ENCODE data around the gene TACC2.

The TACC2 gene

DNA sequence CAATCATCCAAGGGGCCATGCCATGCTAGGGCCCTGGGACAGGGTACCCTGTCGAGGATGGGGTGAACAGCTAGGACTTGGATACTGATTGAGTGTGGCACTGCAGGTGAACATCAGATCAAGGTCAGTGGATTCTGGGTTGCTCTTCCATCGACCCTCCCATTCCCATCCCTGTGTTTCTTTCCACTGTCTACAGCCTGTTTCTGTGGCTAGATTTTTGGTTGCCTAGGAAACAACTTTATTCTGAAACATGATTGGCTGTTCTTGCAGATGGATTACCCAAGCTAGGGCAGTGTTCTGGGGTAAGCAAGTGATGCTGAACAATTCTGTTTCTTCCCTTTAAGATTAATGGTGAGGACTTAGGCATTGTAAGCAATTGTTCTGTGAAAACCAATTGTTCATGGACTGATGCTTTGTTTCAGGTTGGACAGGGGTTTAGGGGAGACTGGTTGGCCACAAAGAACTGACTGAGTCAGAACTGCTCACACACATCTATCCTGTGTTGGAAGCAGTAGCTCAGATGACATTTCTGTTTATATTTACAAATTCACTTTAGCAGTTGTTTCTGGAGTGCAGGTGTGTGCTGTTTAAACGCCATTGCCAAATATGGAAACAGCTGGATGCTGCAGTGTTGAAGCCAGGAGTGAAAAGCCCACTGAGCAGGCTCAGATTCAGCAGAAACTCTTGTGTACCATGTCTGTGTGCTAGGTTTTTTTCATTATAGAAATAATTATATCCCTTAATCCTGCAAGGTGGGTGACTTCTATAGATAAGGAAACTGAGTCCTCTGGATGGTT is 179.8 kb downstream of the TACC2 start:
- Histone ChIP-seq H3K79me2 (ENCODE audit: insufficient read depth, low read length) (no peaks in the 10 kb centered on the region), H3K36me3 (ENCODE audit: insufficient read depth, low read length) (no peaks in the 10 kb centered on the region), H3K27me3 (ENCODE audit: insufficient read depth, low read length, poor library complexity) (peaks cover 21% of the 10 kb centered on the region), H3K9me3 (ENCODE audit: insufficient read depth, low read length, severe bottlenecking) (no peaks in the 10 kb centered on the region), H3K4me3 (ENCODE audit: low read depth in 1 of 2, low read length in 2 of 2) (no peak overlapping the region), H3K4me1 (ENCODE audit: insufficient read depth, low read length) (no peaks in the 10 kb centered on the region), H4K20me1 (ENCODE audit: insufficient read depth, low read length) (no peaks in the 10 kb centered on the region), H3K4me2 (ENCODE audit: insufficient read depth, low read length) (no peak overlapping the region), H2AFZ (ENCODE audit: low read depth, low read length) (no peak overlapping the region), H3K9ac (ENCODE audit: low read depth, low read length) (no peak overlapping the region), H3K27ac (ENCODE audit: low read length) (no peak overlapping the region)
- DNase-seq (no peak), ATAC-seq (ENCODE audit: insufficient read depth, low read depth) (no peak)
- TF ChIP-seq EZH2 (IDR thresholded peaks at IDR 0.05; ENCODE audit: borderline replicate concordance, low read depth, low read length, severe bottlenecking) = no peak
- TF ChIP-seq, protein P1, sequence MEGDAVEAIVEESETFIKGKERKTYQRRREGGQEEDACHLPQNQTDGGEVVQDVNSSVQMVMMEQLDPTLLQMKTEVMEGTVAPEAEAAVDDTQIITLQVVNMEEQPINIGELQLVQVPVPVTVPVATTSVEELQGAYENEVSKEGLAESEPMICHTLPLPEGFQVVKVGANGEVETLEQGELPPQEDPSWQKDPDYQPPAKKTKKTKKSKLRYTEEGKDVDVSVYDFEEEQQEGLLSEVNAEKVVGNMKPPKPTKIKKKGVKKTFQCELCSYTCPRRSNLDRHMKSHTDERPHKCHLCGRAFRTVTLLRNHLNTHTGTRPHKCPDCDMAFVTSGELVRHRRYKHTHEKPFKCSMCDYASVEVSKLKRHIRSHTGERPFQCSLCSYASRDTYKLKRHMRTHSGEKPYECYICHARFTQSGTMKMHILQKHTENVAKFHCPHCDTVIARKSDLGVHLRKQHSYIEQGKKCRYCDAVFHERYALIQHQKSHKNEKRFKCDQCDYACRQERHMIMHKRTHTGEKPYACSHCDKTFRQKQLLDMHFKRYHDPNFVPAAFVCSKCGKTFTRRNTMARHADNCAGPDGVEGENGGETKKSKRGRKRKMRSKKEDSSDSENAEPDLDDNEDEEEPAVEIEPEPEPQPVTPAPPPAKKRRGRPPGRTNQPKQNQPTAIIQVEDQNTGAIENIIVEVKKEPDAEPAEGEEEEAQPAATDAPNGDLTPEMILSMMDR (IDR thresholded peaks at IDR 0.05; ENCODE audit: borderline replicate concordance, extremely low read depth, low read length, poor library complexity, severe bottlenecking) = no peak

DNA sequence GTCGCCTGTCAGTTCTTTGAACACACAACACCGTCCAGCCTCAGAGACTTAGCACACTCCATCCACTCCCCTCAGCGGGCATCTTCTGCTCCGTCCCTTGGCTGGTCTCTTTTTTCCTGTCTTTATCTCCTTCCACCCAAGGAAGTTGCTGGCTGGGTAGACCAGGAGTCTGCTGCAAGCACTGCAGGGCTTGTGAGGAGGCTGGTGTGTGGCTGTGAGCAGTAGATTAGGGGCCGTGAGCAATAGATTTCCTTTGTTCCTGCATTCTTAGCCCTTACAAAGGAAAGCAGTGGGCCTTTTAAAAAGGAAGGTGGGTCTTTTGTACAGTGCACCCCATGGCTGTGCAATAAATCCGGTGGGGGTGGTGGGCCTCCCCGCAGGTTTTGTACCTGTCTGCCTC is 181.8 kb downstream of the TACC2 start:
- Histone ChIP-seq H3K27ac (ENCODE audit: low read length) (no peak overlapping the region), H3K36me3 (ENCODE audit: insufficient read depth, low read length) (no peaks in the 10 kb centered on the region), H3K9me3 (ENCODE audit: insufficient read depth, low read length, severe bottlenecking) (no peaks in the 10 kb centered on the region), H2AFZ (ENCODE audit: low read depth, low read length) (no peak overlapping the region), H3K4me1 (ENCODE audit: insufficient read depth, low read length) (no peaks in the 10 kb centered on the region), H4K20me1 (ENCODE audit: insufficient read depth, low read length) (no peaks in the 10 kb centered on the region), H3K79me2 (ENCODE audit: insufficient read depth, low read length) (no peaks in the 10 kb centered on the region), H3K27me3 (ENCODE audit: insufficient read depth, low read length, poor library complexity) (peaks cover 23% of the 10 kb centered on the region), H3K4me3 (ENCODE audit: low read depth in 1 of 2, low read length in 2 of 2) (no peak overlapping the region), H3K4me2 (ENCODE audit: insufficient read depth, low read length) (no peak overlapping the region), H3K9ac (ENCODE audit: low read depth, low read length) (no peak overlapping the region)
- DNase-seq (no peak), ATAC-seq (ENCODE audit: insufficient read depth, low read depth) (no peak)
- TF ChIP-seq, protein P1 (IDR thresholded peaks at IDR 0.05; ENCODE audit: borderline replicate concordance, extremely low read depth, low read length, poor library complexity, severe bottlenecking) = no peak
- no peak for TF ChIP-seq EZH2 (IDR thresholded peaks at IDR 0.05; ENCODE audit: borderline replicate concordance, low read depth, low read length, severe bottlenecking)

- no peaks in the 10 kb centered on the region for H3K9me3 ChIP-seq (ENCODE audit: insufficient read depth, low read length, severe bottlenecking)
- H3K9ac ChIP-seq (ENCODE audit: low read depth, low read length) = no peak overlapping the region
- H3K27me3 ChIP-seq (ENCODE audit: insufficient read depth, low read length, poor library complexity) = peaks cover 17% of the 10 kb centered on the region
- TF ChIP-seq, protein P1 (IDR thresholded peaks at IDR 0.05; ENCODE audit: borderline replicate concordance, extremely low read depth, low read length, poor library complexity, severe bottlenecking) = no peak
- no peak for TF ChIP-seq EZH2 (IDR thresholded peaks at IDR 0.05; ENCODE audit: borderline replicate concordance, low read depth, low read length, severe bottlenecking)
- H3K36me3 ChIP-seq (ENCODE audit: insufficient read depth, low read length) = no peaks in the 10 kb centered on the region
- DNase-seq (no peak), ATAC-seq (ENCODE audit: insufficient read depth, low read depth) (no peak)
- no peaks in the 10 kb centered on the region for H3K4me1 ChIP-seq (ENCODE audit: insufficient read depth, low read length)
- no peaks in the 10 kb centered on the region for H3K79me2 ChIP-seq (ENCODE audit: insufficient read depth, low read length)
- H3K4me2 ChIP-seq (ENCODE audit: insufficient read depth, low read length) = no peak overlapping the region
- no peak overlapping the region for H3K4me3 ChIP-seq (ENCODE audit: low read depth in 1 of 2, low read length in 2 of 2)
- no peak overlapping the region for H3K27ac ChIP-seq (ENCODE audit: low read length)
- no peaks in the 10 kb centered on the region for H4K20me1 ChIP-seq (ENCODE audit: insufficient read depth, low read length)
- no peak overlapping the region for H2AFZ ChIP-seq (ENCODE audit: low read depth, low read length)
These were observed 182.5 kb downstream of the TACC2 start for GRCh38 chr10:122171302-122172075.

All from DND-41 (cell line).